AG09319 (cell line): Measurements from ENCODE around the gene SLC26A1.

Experiments used
- DNase-seq: peaks from one replicate; pipeline ENCODE4 v3.0.0-alpha.2; 2010; ENCODE audit warnings: low read depth; ENCODE audit errors: extremely low read depth
- CTCF ChIP-seq: IDR thresholded peaks from 2 replicates; pipeline ENCODE4 v1.5.1; 2011; ENCODE audit warnings: low read depth, mild to moderate bottlenecking, inconsistent platforms, low read length, moderate library complexity

Gene SLC26A1

GRCh38 chr4:1031956-1032795 lies 39.0 kb upstream of the SLC26A1 start:
- DNase-seq, result no peak
- no peak for TF ChIP-seq CTCF

- no peak for TF ChIP-seq CTCF
- no peak for DNase-seq
These were observed 38.1 kb upstream of the SLC26A1 start for GRCh38 chr4:1031346-1031745.

GRCh38 chr4:1030559-1030958 lies 37.4 kb upstream of the SLC26A1 start:
- DNase-seq, result no peak
- no peak for TF ChIP-seq CTCF

GRCh38 chr4:1030031-1030430 lies 36.8 kb upstream of the SLC26A1 start:
- no peak for DNase-seq

GRCh38 chr4:1029529-1029928 lies 36.3 kb upstream of the SLC26A1 start:
- no peak for DNase-seq
- no peak for TF ChIP-seq CTCF

More at GRCh38 chr4:1030031-1030430, 36.8 kb upstream of the SLC26A1 start:
- no peak for TF ChIP-seq CTCF

GRCh38 chr4:1028574-1029220 lies 35.5 kb upstream of the SLC26A1 start:
- TF ChIP-seq CTCF, result no peak
- no peak for DNase-seq

- no peak for TF ChIP-seq CTCF
These were observed 34.7 kb upstream of the SLC26A1 start for GRCh38 chr4:1027915-1028238.

More at GRCh38 chr4:1027915-1028238, 34.7 kb upstream of the SLC26A1 start:
- DNase-seq, result no peak
